GM12878 (cell line): ENCODE measurements around the gene OSCP1. TPM values are rescaled to one million over a fixed set of nuclear protein-coding genes. Genes with fewer than 3 reads are reported as not detected.

Experiments
- ATAC-seq: fragments of 200-7000 bp; cut with Tn5 transposase; 3 replicates; pipeline ENCODE4 v1.9.1; 2020; ENCODE audit warnings: mild to moderate bottlenecking, moderate library complexity
- BruUV-seq: library from RNA; stranded (reverse); fragments of 400-500 nt; replicated peaks from 2 replicates; lab custom pipeline; 2021; lab: Mats Ljungman, UMichigan
- CTCF ChIA-PET: fragments of 300-600 bp; sonication (Branson Sonifier 250); formaldehyde crosslinking; extraction: SDS; loops from one replicate; lab custom pipeline; 2021; ENCODE audit warnings: inconsistent platforms; lab: Yijun Ruan, JAX
- POLR2A ChIA-PET: fragments of 350-600 bp; formaldehyde crosslinking; extraction: SDS; loops from one replicate; lab custom pipeline; 2021; ENCODE audit warnings: inconsistent platforms; lab: Charles Lee
- RAD21 ChIA-PET: fragments of 300-600 bp; sonication (Branson Sonifier 250); formaldehyde crosslinking; loops from one replicate; lab custom pipeline; 2023; ENCODE audit warnings: antibody characterized with exemption; ENCODE audit not compliant: unreplicated experiment; lab: Charles Lee
- SMC1A ChIA-PET: fragments of 300-600 bp; sonication (Branson Sonifier 250); formaldehyde crosslinking; loops from one replicate; lab custom pipeline; 2023; ENCODE audit not compliant: unreplicated experiment, uncharacterized antibody; lab: Charles Lee
- DNase-seq: peaks from one replicate; pipeline ENCODE4 v3.0.0-alpha.2; 2011; ENCODE audit warnings: low read depth, low spot score
- FAIRE-seq: peaks from 3 replicates; lab custom pipeline; 2011; peaks lifted over from hg19 to GRCh38; lab: Jason Lieb, UNC
- H2AFZ ChIP-seq: 2 replicates; pipeline ENCODE4 v1.6.0; 2011; ENCODE audit warnings: low read depth, low read length, control low read depth; ENCODE audit not compliant: control insufficient read depth
- H3K27ac ChIP-seq: 2 replicates; pipeline ENCODE4 v1.5.1; 2011; ENCODE audit warnings: control low read depth; ENCODE audit not compliant: control insufficient read depth, insufficient read depth
- H3K27me3 ChIP-seq, 2 experiments: replicated peaks in 1 of 2; 2 replicates each; pipeline versions ENCODE4 v1.6.0 to v1.6.1; 2011; ENCODE audit warnings: low read length in 1 of 2; ENCODE audit not compliant: control insufficient read depth in 2 of 2, insufficient read depth in 2 of 2
- H3K36me3 ChIP-seq, 2 experiments: 2 replicates each; pipeline ENCODE4 v1.5.1; 2011; ENCODE audit warnings: low read length in 1 of 2; ENCODE audit not compliant: control insufficient read depth in 2 of 2, insufficient read depth in 2 of 2
- H3K4me1 ChIP-seq: 2 replicates; pipeline ENCODE4 v1.6.1; 2011; ENCODE audit warnings: mild to moderate bottlenecking, low read length, moderate library complexity, mixed read lengths; ENCODE audit not compliant: control insufficient read depth, insufficient read depth
- H3K4me2 ChIP-seq: 2 replicates; pipeline ENCODE4 v1.6.0; 2011; ENCODE audit warnings: control low read depth; ENCODE audit not compliant: control insufficient read depth, insufficient read depth
- H3K4me3 ChIP-seq: fragments of 200-600 bp; sonication (generic); 2 replicates; pipeline ENCODE4 v1.5.1; 2016
- H3K79me2 ChIP-seq: 2 replicates; pipeline ENCODE4 v1.6.0; 2011; ENCODE audit warnings: low read length; ENCODE audit not compliant: control insufficient read depth, insufficient read depth
- H3K9ac ChIP-seq: 2 replicates; pipeline ENCODE4 v1.8.0; 2011; ENCODE audit warnings: low read length, control low read depth, mixed read lengths; ENCODE audit not compliant: control insufficient read depth, insufficient read depth
- H3K9me3 ChIP-seq: replicated peaks from 3 replicates; pipeline ENCODE4 v1.5.1; 2011; ENCODE audit warnings: mild to moderate bottlenecking, low read length; ENCODE audit not compliant: control insufficient read depth, insufficient read depth
- H4K20me1 ChIP-seq: 2 replicates; pipeline ENCODE4 v1.6.0; 2011; ENCODE audit not compliant: control insufficient read depth, insufficient read depth
- GATAD2B ChIP-seq: fragments of 450-650 bp; conservative IDR thresholded peaks from 2 replicates; pipeline ENCODE4 v1.6.1; 2017; ENCODE audit warnings: low read depth, mild to moderate bottlenecking, moderate library complexity
- MEF2B ChIP-seq: fragments of 450-650 bp; IDR thresholded peaks from 2 replicates; pipeline ENCODE4 v1.6.1; 2018; ENCODE audit warnings: mild to moderate bottlenecking, moderate library complexity; ENCODE audit not compliant: partially characterized antibody, poor library complexity, severe bottlenecking
- RCOR1 ChIP-seq: conservative IDR thresholded peaks from 2 replicates; pipeline ENCODE4 v1.6.1; 2012; ENCODE audit warnings: low read depth, low read length, improper control_type of control experiment
- RFX5 ChIP-seq: IDR thresholded peaks from 2 replicates; pipeline ENCODE4 v1.6.1; 2011; ENCODE audit warnings: low read depth, low read length, improper control_type of control experiment
- WGBS: methylation state at CpG from one replicate; pipeline ENCODE4 v1.1.6; 2016; ENCODE audit warnings: low lambda C conversion rate; ENCODE audit not compliant: insufficient replicate concordance, insufficient coverage; ENCODE audit errors: missing lambda C conversion rate; 5-methylcytosine and 5-hydroxymethylcytosine counted together
- in situ Hi-C: fragments of 300-500 bp; cut with MboI; formaldehyde crosslinking; loops from 9 replicates; pipeline ENCODE4 v1.14.3; 2018; ENCODE audit warnings: mixed read lengths
- intact Hi-C: fragments of 100-400 bp; cut with micrococcal nuclease; formaldehyde crosslinking; loops from one replicate; pipeline ENCODE4 v1.14.2; 2022; ENCODE audit not compliant: unreplicated experiment
- polyA plus RNA-seq, 11 experiments: library from polyadenylated mRNA; depleted of rRNA in 4 of 11; unstranded in 6 of 11; stranded (reverse) in 5 of 11; fragments of >200 nt; fragmentation: Nextera tagmentation in 4 of 11; fragmentation: Illumina TruSeq in 1 of 11; extraction: Ambion mirVana in 4 of 11; extraction: Trizol in 1 of 11; gene quantifications; 1 replicate in 1 of 11; 2 replicates in 10 of 11; pipeline versions ENCODE4 v1.2.1 to v1.2.3, GENCODE V29; 2011 to 2016; ENCODE audit warnings: inconsistent platforms in 2 of 11, missing spikeins in 2 of 11, low read depth in 1 of 11
- total RNA-seq, 4 experiments: library from RNA; depleted of rRNA in 3 of 4; stranded (reverse); fragments of >200 nt in 3 of 4; fragmentation: Illumina TruSeq in 1 of 4; extraction: Trizol in 1 of 4; gene quantifications; 2 replicates each; pipeline versions ENCODE4 v1.2.1 to v1.2.3, GENCODE V29; 2013 to 2021
- TF ChIP-seq, protein P1 (sequence below): fragments of 450-650 bp; IDR thresholded peaks from 2 replicates; pipeline ENCODE4 v1.6.1; 2017; ENCODE audit warnings: mild to moderate bottlenecking, moderate library complexity
- TF ChIP-seq, protein P2 (sequence below): fragments of 450-650 bp; IDR thresholded peaks from 2 replicates; pipeline ENCODE4 v1.6.1; 2017; ENCODE audit warnings: antibody characterized with exemption, mild to moderate bottlenecking, moderate library complexity
- TF ChIP-seq, protein P3 (sequence below): IDR thresholded peaks from 2 replicates; pipeline ENCODE4 v1.6.1; 2012; ENCODE audit warnings: low read depth, low read length, improper control_type of control experiment

OSCP1 gene
- total and polyA plus RNA-seq, 10 of the 15 experiments (the other 5 are each of a cell fraction or from before 2014, with no cell fraction given), result 1.8 to 5.9 (median 3.0) TPM

DNA sequence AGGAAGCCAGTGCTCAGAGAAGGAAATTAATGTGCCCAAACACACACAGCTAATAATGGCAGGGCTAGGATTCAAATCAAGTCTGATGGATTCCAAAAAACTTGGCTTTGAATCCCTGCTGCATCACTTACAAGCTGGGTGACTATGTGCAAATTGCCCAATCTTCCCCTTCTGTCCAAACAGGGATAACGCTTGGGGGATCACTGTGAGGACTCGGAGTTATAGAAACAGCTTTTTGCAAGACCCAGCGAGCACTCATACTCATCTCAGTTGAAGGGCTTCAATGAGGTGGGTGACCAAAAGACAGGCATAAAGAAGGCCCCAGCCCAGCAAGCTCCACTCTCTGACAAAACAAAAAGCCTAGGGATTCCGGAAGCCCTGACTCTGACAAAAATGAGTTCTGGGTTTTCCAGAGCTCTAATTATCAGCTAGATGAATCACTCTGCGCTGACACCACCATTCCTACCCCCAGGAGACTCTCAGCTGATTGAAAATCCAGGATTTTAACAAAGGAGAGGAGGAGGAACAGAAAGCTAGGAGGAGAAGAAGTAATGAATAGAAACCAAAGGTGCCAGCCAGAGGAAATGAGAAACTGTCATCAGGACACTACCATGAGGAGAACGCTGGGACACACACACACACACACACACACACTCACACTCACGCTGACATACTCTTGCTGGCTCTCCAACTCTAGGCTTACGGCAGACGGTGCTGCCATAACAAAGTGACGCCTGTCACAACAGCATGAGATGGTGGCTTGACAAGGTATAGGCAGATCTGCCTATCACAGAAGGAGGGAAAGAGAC, 62.9 kb downstream of the OSCP1 start (continued):
- TF ChIP-seq, protein P1, sequence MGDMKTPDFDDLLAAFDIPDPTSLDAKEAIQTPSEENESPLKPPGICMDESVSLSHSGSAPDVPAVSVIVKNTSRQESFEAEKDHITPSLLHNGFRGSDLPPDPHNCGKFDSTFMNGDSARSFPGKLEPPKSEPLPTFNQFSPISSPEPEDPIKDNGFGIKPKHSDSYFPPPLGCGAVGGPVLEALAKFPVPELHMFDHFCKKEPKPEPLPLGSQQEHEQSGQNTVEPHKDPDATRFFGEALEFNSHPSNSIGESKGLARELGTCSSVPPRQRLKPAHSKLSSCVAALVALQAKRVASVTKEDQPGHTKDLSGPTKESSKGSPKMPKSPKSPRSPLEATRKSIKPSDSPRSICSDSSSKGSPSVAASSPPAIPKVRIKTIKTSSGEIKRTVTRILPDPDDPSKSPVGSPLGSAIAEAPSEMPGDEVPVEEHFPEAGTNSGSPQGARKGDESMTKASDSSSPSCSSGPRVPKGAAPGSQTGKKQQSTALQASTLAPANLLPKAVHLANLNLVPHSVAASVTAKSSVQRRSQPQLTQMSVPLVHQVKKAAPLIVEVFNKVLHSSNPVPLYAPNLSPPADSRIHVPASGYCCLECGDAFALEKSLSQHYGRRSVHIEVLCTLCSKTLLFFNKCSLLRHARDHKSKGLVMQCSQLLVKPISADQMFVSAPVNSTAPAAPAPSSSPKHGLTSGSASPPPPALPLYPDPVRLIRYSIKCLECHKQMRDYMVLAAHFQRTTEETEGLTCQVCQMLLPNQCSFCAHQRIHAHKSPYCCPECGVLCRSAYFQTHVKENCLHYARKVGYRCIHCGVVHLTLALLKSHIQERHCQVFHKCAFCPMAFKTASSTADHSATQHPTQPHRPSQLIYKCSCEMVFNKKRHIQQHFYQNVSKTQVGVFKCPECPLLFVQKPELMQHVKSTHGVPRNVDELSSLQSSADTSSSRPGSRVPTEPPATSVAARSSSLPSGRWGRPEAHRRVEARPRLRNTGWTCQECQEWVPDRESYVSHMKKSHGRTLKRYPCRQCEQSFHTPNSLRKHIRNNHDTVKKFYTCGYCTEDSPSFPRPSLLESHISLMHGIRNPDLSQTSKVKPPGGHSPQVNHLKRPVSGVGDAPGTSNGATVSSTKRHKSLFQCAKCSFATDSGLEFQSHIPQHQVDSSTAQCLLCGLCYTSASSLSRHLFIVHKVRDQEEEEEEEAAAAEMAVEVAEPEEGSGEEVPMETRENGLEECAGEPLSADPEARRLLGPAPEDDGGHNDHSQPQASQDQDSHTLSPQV, result no peak
- TF ChIP-seq GATAD2B, result no peak

DNA sequence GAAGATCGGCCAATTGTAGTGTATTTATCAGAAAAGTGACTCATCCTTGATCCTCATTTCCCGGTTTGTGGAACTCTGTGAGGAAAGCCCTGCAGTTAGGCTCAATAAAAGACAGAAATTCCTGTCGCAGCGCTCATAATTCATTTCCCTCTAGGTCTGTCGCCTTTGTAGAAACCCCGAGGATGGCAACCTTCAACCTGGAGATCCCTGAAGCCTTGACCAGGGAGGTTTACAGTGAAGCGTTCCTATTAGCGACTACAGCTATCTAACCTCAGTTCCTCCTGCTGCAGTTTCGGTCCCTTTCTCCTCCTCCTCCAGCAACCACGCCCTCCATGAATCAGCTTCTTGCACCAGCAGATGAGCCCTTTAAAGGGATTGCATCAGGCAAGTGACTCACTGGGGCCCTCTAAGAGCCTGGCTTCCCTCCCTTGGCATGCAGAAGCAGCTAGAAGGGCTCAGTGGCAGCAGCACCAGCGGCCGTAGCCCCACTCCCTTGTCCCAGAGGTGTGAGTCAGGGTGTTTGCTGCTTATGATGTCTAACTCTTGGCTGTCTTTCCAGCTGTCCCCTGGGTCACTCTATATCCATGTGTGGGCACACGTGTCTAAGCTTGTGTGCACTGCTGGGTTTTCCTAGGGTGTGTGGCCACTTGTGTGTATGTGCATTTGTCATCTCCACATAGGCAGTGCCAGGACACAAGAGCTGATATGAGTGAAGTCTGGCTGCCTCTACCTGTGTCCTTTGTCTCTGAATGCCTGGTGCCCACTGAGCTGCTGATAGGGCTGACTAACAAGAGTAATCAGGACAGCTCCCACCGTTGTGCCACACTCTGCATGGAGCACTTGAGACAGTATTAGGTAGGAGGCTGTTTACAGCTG, 63.7 kb downstream of the OSCP1 start:
- H3K27me3 ChIP-seq, result no peaks in the 10 kb centered on the region
- ChIA-PET RAD21 (interaction anchor here (0.8 to 3.6 kb wide), 17 partner anchors 9 to 237 kb away, joined by 3 to 20 read pairs (median 4); partner anchors contain the start of genes LSM10, THRAP3 and TRAPPC3), SMC1A (interaction anchor here (0.8 to 2.1 kb wide), 10 partner anchors 11 to 237 kb away, joined by 3 to 36 read pairs (median 5); partner anchors contain the start of genes LSM10 and TRAPPC3), POLR2A (interaction anchor here (0.5 to 3.9 kb wide), 14 partner anchors 9 to 909 kb away, joined by 3 to 79 read pairs (median 6); partner anchors contain the start of genes LSM10, MAP7D1, SH3D21 and THRAP3), CTCF (interaction anchor here (0.6 to 4.6 kb wide), 15 partner anchors 10 to 237 kb away, joined by 3 to 35 read pairs (median 4); partner anchors contain the start of genes LSM10, OSCP1 and TRAPPC3)
- peak overlapping the region; percentile 72 for H2AFZ ChIP-seq
- H4K20me1 ChIP-seq, result no peaks in the 10 kb centered on the region
- H3K36me3 ChIP-seq, result 0 out of 4 replicates have a peak, but pooled peaks cover 0 to 6% of the 10 kb centered on the region in 2 experiments
- H3K9ac ChIP-seq, result peak overlapping the region; percentile 96
- peak; percentile 94 for DNase-seq
- FAIRE-seq, result peak; percentile 92
- peaks cover 35% of the 10 kb centered on the region for H3K79me2 ChIP-seq
- in situ Hi-C loops (no loop called here), intact Hi-C loops (loop anchor here (10.0 kb wide), 2 partner anchors 162 to 232 kb away; partner anchors contain the start of genes MAP7D1 and THRAP3)
- 1% methylated on average over 14 of the region's 14 CpGs for WGBS
- no peaks in the 10 kb centered on the region; the same call in 2 of the 3 replicates for H3K9me3 ChIP-seq
- H3K4me1 ChIP-seq, result peaks cover 53% of the 10 kb centered on the region
- H3K27ac ChIP-seq, result peak overlapping the region; percentile 99
- H3K4me2 ChIP-seq, result peak overlapping the region; percentile 91
- BruUV-seq, result TSS peak; percentile 95
- peak overlapping the region; percentile 76 for H3K4me3 ChIP-seq
- peak; percentile 77 for ATAC-seq
- TF ChIP-seq, protein P2, sequence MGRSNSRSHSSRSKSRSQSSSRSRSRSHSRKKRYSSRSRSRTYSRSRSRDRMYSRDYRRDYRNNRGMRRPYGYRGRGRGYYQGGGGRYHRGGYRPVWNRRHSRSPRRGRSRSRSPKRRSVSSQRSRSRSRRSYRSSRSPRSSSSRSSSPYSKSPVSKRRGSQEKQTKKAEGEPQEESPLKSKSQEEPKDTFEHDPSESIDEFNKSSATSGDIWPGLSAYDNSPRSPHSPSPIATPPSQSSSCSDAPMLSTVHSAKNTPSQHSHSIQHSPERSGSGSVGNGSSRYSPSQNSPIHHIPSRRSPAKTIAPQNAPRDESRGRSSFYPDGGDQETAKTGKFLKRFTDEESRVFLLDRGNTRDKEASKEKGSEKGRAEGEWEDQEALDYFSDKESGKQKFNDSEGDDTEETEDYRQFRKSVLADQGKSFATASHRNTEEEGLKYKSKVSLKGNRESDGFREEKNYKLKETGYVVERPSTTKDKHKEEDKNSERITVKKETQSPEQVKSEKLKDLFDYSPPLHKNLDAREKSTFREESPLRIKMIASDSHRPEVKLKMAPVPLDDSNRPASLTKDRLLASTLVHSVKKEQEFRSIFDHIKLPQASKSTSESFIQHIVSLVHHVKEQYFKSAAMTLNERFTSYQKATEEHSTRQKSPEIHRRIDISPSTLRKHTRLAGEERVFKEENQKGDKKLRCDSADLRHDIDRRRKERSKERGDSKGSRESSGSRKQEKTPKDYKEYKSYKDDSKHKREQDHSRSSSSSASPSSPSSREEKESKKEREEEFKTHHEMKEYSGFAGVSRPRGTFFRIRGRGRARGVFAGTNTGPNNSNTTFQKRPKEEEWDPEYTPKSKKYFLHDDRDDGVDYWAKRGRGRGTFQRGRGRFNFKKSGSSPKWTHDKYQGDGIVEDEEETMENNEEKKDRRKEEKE, result no peak
- TF ChIP-seq RCOR1 (0 out of 2 replicates have a peak, but pooled peaks have one; percentile 36), MEF2B (peak; percentile 29), RFX5 (no peak)
- TF ChIP-seq, protein P3, sequence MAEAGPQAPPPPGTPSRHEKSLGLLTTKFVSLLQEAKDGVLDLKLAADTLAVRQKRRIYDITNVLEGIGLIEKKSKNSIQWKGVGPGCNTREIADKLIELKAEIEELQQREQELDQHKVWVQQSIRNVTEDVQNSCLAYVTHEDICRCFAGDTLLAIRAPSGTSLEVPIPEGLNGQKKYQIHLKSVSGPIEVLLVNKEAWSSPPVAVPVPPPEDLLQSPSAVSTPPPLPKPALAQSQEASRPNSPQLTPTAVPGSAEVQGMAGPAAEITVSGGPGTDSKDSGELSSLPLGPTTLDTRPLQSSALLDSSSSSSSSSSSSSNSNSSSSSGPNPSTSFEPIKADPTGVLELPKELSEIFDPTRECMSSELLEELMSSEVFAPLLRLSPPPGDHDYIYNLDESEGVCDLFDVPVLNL, result no peak
